Fibroblast of lung (primary cell): ENCODE results near the gene SMARCE1.

Source experiments
- CTCF ChIP-seq, 2 donors: IDR thresholded peaks in 1 of 2; conservative IDR thresholded peaks in 1 of 2; 1 replicate in 1 of 2; 2 replicates in 1 of 2; pipeline ENCODE4 v1.5.1; 2011 to 2012; ENCODE audit warnings: low read length in 2 of 2, control low read depth in 1 of 2, inconsistent platforms in 1 of 2, low read depth in 1 of 2, mild to moderate bottlenecking in 1 of 2
- EZH2 ChIP-seq: IDR thresholded peaks from 2 replicates; pipeline ENCODE4 v1.5.1; 2012; ENCODE audit warnings: low read length, control low read depth, mild to moderate bottlenecking; ENCODE audit errors: missing control alignments

GRCh38 chr17:40658396-40658795, 10.8 kb upstream of the SMARCE1 start:
- TF ChIP-seq CTCF (conservative IDR thresholded peaks at IDR 0.05 in 1 of 2, IDR thresholded peaks at IDR 0.05 in 1 of 2; ENCODE audit: low read depth in 1 of 2, low read length in 2 of 2) (no peak), EZH2 (no peak)
